Hindlimb muscle (tissue), 1 donor: ENCODE data around the gene TM9SF1. TPM values are rescaled to one million over a fixed set of nuclear protein-coding genes. Genes with fewer than 3 reads are reported as not detected.

Experiments used
- DNase-seq: peaks from one replicate; pipeline ENCODE4 v3.0.0-alpha.2; 2013
- polyA plus RNA-seq: library from polyadenylated mRNA; unstranded; fragments of 120-200 nt; gene quantifications from one replicate; pipeline ENCODE4 v1.2.1, GENCODE V29; 2013; ENCODE audit not compliant: insufficient read length

The TM9SF1 gene, protein sequence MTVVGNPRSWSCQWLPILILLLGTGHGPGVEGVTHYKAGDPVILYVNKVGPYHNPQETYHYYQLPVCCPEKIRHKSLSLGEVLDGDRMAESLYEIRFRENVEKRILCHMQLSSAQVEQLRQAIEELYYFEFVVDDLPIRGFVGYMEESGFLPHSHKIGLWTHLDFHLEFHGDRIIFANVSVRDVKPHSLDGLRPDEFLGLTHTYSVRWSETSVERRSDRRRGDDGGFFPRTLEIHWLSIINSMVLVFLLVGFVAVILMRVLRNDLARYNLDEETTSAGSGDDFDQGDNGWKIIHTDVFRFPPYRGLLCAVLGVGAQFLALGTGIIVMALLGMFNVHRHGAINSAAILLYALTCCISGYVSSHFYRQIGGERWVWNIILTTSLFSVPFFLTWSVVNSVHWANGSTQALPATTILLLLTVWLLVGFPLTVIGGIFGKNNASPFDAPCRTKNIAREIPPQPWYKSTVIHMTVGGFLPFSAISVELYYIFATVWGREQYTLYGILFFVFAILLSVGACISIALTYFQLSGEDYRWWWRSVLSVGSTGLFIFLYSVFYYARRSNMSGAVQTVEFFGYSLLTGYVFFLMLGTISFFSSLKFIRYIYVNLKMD
- 18.6 TPM for polyA plus RNA-seq

DNA sequence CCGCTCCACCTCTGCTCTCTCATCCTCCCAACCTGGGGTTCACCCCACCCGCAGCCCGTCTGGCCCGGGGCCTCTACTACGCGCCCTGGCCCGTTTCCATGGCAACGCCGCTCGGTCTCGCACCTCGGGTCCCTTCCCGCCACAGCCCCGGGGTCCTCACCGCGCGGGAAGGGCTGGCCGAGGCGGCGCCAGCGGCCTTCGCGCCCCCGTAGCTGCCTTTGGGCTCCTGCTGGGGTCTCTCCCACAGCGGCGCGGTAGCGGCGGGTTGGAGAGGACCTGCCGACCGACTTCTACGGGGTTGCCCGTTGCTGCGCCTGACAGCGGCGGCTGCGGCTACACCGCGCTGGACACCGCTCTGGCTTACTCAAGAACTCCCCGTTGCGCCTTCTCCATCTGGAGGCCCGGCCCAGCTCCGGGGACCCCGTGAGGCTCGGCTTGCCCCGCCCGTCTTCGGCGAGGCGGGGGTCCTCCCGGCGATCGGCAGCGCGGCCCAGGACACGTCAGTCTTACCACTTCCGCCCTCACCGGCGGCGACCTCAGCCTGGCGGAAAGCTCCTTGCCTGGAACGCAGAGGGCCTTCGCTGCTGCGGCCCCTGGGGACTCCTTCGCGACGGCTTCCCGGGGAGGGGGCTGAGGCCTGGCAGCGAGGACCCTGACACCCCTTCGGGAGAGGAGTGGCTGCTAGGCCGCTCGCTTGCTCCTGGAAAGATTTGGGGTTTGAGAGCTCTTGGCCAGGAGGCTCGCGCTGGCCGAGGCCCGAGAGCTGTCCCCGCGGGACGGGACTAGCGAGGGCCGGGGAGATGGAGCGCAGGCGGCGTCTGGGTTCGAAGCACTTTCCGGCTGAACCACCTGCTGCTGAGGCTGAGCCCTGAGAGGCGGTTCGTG lies at the start of gene TM9SF1:
Gene TM9SF1, minus strand, starts transcription at position 256 of the 885 bp plus-strand sequence. CDS start 422 bp downstream, outside the sequence.
- DNase-seq: peak; percentile 93

DNA sequence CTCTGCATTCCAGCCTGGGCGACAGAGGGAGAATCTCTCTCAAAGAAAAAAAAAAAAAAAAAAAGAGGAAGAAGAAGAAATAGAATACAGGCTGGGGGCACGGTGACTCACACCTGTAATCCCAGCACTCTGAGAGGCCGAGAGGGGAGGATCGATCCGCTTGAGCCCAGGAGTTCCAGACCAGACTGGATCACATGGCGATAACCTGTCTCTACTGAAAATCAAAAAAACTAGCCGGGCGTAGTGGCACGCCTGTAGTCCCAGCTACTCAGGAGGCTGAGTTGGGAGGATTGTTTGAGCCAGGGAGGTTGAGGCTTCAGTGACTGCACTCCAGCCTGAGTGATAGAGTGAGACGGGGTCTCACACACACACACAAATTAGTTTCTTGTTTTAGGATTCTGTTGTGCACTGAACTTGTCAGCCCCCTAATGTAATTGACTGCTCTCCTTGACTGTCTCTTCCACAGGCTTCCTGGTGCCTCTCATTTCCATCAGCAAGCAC lies 48.1 kb upstream of the TM9SF1 start:
- no peak for DNase-seq

DNA sequence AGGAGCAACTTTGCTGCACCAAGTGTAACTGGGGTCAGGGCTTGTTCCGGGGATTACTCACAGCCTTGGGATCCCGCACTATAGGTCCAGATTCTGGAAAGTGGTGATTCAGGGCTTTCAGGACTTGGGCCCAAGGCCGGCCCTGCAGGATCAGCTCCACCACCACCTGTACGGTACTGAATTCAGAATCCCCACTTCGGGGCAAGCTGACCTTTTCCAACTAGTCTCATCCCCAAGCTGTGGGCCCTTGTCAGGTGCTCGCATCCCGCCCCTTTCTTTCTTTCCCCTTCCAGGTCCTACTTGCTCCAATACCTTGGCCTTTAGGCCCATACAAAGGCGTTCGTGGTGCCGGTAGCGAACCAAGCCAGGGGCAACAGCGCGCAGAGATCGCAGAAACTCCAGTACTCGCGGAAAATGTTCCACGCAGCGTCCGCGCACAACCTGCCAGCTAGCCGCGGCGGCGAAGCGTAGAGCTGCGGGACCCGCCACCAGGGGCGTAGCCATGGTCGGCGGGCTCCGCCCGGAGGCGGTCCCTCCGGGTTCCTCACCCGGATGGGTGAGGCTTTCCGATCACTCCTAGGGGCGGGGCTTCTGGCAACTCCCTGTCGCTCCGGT lies 46.7 kb upstream of the TM9SF1 start:
- DNase-seq: peak; percentile 95

DNA sequence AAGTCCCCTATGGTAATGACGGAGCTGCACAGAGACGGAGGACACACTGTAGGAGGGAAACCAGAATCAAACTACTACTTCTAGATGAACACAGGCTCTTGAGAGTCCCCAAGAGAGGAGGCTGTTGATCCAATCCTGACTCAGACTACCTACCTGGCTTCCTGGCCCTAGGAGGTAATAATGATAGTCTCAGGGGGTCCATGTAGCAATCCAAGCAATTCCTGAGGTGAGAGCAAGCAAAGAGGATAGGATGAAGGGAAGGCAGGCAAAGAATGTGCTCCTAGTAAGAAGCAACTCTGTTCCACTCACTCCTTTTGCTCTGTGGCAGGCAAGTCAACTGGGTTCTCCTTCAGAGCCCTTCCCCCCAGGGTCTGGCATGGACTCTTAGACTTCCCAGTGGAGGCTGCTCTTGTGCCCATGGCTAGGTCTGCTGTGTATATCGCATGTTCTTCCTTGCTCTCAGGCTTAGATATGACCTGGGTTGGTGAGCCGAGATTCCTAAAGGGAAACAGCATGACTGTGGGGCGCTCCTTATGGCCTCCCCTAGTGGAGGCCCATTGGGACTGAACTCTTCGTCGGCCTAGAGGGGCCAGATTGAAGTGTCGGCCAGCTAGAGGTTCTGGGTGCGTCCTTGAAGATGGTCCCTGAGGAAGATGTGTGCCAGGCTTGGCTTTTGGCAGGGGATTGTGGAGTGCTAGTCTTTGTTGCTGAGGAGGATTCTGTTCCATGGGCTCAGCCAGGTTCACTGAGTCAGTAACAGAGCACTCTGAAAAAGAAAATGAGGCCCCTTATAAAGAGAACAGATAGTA lies 45.1 kb upstream of the TM9SF1 start:
- no peak for DNase-seq

DNA sequence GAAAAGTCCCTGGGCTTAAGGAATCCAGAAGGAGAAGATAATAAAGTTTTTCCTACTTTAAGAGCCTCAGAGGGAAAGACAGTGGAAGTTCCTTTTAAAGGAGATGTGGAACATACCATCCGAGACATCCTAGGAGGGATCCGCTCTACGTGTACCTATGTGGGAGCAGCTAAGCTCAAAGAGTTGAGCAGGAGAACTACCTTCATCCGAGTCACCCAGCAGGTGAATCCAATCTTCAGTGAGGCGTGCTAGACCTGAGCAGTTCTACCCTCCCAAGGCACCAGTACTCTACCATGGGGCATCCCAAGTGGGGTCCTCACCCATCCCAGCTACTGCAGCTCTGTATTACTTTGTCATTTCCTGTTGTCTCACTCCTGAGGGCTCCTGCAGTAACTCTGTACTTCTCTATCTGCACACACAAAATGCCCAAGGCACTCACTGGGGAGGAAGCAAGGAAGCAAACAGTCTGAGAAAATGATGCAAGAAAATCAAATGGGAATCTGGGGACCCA lies 43.3 kb upstream of the TM9SF1 start:
- no peak for DNase-seq

DNA sequence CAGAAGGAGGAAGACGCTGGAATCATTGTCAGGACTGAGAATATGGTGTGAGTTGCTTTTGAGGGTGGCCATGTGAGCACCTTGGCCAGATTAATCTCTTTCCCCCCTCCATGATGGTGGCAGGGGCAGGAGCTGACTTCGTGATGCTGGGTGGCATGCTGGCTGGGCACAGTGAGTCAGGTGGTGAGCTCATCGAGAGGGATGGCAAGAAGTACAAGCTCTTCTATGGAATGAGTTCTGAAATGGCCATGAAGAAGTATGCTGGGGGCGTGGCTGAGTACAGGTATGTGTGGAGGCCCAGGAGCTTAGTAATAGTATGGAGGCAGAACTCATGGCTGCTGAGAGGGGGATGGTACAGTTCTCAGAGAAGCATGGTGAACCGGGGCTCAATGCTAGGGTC lies 42.9 kb upstream of the TM9SF1 start:
- DNase-seq: no peak

DNA sequence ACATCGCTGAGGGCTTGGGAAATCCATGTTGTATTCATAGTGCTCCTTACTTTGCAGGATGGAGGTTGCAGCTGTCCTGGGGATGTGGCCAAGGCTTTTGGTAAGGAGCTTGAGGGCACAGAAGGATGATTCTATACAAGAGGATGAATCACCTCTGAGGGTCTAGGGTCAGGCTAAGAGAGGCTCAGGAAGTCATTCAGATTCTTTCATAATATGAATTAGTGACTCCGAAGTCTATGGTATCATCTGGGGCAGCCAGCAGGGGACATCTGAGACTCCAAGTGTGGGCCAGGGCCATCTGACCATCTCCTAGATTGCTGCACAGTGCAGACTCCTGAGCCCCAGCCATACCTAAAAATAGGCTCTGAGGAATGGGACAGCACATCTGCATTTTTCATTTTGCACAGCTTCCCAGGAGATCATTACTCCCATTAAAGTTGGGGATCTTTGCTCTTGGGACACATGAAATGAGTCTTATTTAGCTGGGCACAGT lies 42.3 kb upstream of the TM9SF1 start:
- no peak for DNase-seq

DNA sequence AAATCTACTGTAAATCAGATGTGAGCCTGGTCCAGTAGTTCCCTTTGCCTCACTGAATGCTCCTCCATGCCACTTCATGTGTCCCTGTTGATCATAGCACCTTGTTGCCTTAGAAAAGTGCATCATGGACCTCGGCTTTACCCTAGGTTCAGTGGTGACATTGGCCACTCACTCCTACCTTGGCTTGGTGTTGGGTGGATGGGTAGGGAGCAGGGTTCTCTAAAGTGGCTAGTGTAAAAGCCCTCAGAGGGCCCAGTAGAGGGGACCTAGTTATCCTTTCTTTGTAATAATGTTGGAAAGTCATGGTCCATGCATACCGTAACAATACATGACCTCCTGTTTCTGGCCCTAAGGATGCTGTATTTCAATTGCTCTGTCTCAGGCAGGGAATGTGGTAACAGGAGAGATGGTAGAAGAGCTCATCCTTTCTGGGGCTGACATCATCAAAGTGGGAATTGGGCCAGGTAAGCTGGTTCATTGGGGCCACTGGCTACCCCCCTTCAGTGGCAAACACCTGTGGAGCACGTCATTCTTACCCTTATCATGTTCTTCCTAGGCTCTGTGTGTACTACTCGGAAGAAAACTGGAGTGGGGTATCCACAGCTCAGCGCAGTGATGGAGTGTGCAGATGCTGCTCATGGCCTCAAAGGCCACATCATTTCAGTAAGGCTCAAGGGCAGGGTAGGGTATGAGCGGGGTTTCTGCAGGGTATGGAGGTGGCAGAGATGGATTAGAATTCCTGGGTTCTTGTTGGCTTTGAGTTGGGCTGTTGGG lies 41.6 kb upstream of the TM9SF1 start:
- no peak for DNase-seq

DNA sequence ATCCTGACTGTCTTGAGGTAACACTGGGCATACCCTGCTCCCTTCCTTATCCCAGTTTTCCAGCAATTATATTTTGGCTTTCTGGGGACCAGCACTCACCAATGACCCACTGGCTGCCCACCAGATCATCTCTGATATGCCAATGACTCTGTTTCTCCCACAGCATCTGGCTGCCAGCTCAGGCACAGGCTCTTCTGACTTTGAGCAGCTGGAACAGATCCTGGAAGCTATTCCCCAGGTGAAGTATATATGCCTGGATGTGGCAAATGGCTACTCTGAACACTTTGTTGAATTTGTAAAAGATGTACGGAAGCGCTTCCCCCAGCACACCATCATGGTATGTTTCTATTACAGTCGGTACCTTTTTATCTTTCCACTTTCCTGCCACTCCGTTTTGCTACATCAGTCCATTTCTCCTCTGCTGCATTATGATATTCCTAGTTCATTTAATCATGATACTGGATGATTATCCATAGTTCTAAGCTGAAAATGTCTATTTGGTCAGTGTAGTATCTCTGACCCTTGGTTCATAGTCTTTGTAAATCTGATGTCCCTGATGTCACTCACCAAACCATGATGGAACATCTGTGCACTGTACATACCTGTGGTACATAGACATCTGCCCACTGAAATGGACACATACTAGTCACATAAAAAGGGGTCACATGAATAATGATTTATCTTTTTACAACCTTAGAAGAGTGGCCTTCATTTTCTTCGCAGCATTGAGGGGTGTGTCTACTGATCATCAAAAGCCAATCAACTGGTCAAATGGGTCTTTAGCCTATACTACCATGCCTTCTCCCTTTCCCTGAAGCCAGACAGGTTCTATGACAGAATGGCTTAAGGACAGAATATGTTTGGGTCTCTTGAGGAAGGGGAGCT lies 40.8 kb upstream of the TM9SF1 start:
- no peak for DNase-seq

DNA sequence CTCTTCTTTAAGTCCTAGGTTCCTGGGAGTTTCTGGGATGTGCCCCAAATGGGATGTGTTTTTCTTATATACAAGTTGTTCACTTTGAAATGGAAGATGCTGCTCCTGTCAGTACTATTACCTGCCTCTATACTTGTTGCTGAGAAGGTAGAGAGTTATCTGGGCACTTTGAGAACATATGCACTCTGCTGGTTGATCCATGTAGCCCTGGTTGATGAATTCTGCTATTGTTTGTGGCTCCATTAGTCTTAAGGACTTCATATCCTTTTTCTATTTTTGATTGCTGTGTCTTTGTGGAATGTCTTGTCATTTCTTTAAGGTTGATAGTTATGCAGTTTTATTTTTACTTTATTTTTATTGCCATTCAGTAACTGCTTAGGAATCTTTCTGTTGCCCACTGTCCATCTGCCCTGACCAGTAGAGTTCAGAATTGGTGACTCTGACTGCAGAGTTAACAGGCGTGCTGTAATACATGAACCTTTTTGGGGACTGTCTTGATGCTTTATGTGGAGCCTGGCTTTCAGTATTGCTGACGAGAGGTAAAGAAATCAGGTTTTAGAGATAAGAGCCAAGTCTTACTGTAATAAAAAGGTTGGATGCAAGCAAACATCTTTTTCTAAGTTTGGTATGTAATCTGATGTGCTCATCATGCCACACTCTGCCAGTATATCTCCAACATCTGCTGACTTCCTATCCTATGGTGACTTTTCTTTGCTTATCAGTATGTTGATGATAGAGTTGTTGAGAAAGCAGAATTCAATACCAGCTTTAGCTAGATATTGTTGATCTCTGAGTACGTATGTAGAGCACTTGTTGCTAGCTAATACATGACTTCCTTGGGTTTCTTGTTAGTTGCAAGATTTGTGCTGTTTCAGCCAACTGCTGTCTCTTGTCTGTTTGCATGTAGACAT lies 39.1 kb upstream of the TM9SF1 start:
- DNase-seq: no peak

DNA sequence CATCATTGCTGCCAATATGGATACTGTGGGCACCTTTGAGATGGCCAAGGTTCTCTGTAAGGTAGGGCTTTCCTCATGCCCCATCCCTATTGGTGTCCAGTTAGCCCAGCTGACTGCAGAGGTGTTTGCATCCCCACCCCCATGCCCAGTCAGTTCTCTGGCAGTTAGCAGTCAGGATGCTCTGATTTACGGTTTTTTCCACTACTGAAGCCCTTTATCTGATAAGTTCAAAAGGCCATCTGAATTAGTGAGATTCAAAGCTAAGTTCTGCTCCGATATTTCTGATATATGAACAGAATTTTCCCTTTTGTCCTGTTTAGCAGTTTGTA lies 38.3 kb upstream of the TM9SF1 start:
- no peak for DNase-seq

DNA sequence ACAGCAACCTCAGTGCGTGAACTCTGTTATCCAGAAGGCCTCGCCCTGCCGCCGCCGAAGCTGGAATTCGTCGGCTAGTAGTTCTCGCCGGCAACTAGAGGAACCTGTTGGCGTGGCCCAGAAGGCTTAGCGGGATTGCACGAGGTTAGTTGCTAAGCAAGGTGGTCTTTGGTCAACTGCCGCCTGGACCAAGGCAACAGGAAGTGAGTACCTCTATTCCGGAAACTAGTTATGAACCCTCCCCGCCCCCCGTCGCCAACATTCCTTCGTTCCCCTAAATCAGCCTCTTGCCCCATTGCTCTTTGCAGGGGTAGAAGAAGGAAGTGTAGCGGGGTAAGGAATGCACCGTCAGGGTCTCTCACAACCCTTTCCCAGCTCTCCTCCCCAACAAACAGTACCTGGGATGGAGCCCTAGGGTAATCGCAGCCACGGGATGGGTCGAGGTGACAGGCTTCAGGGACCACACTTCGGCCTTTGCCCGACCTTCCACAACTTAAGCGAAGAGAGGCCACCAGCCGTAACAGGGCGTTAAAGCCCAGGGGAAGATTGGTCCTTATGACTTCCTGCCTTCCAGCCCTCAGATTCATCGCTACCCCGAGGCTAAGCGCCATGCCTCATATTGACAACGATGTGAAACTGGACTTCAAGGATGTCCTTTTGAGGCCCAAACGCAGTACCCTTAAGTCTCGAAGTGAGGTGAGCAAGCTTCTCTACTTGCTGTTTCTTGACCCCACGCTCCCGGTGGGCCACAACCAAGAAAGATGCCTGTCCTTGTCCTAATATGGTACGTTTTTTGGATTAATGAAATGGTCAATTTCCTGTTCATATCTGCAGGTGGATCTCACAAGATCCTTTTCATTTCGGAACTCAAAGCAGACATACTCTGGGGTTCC lies 37.6 kb upstream of the TM9SF1 start, which contains the start of gene GMPR2:
Gene GMPR2, plus strand, starts transcription at position 285 of the 893 bp plus-strand sequence. Its CDS starts 325 bp downstream, at position 610.
- no peak for DNase-seq

DNA sequence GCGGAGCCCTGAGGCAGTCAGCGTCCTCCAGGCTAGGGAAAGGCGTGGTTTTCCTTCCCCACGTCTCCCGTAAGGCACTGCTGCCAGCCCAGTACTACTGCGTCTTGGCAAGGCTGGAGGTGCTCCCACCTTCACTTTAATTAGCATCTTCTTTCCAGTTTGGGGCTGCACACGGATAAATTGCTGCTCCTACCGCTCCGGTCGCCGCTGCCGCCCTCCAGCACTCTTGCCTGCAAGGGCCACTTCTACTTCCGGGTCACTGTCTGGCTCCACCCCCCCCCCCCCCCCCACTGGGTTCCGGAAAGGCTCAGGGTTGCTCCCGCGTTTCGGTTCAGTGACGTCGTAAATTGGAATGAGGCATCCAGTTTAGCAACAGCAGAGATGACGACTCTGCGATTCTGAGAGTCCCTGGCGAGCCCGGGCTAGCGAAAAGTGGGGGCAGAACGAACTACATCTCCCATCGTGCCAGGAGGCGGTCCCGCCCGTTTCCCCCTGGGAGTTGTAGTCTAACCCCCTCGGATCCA lies 36.9 kb upstream of the TM9SF1 start, which contains the start of gene NEDD8:
Gene NEDD8, minus strand, starts transcription at position 247 of the 524 bp plus-strand sequence. Its CDS starts 100 bp downstream, at position 147.
- peak; percentile 91 for DNase-seq

DNA sequence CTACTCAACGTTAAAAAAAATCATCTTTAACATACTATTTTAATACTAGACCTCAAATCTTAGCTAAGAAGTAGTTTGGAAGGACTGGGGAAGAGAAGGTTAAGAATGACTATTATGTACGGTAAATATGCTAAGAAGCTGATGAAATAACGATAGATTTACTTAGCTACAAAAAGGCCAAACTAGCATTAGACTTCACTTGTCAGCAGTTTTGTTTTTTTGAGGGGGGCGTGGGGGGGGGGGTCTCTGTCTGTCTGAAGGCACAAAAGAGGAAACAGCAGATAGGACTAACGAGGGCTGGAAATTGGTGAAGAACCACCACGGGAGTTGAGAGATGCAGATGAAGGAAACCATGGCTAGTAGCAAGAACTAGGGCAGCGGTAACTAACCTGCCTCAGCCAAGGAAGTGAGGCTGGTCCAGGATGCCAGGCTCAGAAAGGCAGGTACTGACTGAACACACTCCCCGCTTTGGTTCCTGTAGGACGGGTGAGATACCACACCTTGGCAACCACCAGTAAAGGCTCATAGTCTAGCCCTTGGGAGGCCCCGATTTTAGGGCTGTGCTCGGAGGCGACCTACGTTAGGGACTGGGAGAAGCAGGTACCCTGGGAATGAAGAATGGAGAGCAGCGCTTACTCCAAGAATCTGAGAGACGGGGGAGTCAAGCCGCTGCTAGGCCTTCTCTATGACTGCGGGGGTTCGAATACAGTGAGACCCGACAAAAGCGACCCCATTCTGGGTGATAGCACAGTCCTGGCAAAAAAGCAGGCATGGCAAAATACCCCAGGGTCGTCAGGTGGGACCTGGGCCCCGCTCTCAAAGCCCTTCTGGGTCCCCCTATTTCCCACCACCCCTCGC lies 36.3 kb upstream of the TM9SF1 start:
- DNase-seq: no peak

DNA sequence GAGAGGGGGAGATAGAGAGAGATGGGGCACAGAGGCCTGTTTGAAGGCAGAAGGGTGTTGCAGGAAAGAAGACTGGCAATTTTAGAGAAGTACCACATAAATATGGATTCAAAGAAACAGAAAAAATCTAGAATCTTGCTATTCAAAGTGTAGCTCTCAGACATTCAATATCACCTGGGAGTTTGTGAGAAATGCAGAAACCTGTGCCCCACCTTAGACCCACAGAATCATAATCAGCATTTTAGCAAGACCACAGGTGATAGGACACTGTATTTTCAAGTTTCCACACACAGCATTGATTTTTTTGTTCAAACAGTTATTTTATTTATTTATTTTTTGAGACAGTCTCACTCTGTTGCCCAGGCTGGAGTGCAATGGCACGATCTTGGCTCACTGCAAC lies 33.7 kb upstream of the TM9SF1 start:
- DNase-seq: no peak

DNA sequence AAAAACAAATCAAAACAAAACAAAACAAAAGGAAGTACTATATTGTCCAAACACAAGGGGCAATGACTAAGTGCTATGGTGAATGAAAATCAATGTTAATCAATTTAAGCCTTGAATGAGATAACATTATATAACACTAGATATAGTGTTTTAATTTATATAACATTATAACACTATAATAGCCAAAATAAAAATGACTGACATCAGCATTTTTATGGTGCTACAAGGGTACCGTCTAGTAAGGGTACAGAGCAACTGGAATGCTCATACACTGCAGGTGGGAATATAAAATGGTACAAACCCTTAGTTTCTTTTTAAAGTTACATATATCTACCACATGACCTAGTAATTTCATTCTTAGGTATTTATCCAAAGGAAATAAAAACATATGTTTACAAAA lies 31.2 kb upstream of the TM9SF1 start:
- no peak for DNase-seq
